Retina (tissue), 1 donor: Measurements from ENCODE around the gene ARMC9.
A peak's percentile ranks its signal among the peaks of the same experiment; 100 is the strongest.
"Not testable (repeated sequence)": the region's sequence is repeated elsewhere in the genome, so short reads cannot be mapped to it uniquely, and the experiment has no call there.

Source experiments
- DNase-seq: peaks from one replicate; pipeline ENCODE4 v3.0.0-alpha.2; 2016

The ARMC9 gene

GRCh38 chr2:231400681-231401080 is 202.2 kb downstream of the ARMC9 start:
- not testable (repeated sequence) for DNase-seq

- DNase-seq: not testable (repeated sequence)
Measured at GRCh38 chr2:231401101-231401500, 202.7 kb downstream of the ARMC9 start.

GRCh38 chr2:231403421-231404182 is 205.2 kb downstream of the ARMC9 start:
- not testable (repeated sequence) for DNase-seq

GRCh38 chr2:231404183-231404578 is 205.8 kb downstream of the ARMC9 start:
- DNase-seq: not testable (repeated sequence)

- not testable (repeated sequence) for DNase-seq
Measured at GRCh38 chr2:231405601-231406367, 207.4 kb downstream of the ARMC9 start.

GRCh38 chr2:231407686-231408085 is 209.3 kb downstream of the ARMC9 start:
- not testable (repeated sequence) for DNase-seq

- not testable (repeated sequence) for DNase-seq
Measured at GRCh38 chr2:231408304-231408703, 209.9 kb downstream of the ARMC9 start.

GRCh38 chr2:231409776-231410175 is 211.3 kb downstream of the ARMC9 start:
- DNase-seq: no peak

GRCh38 chr2:231410293-231411004 is 212.0 kb downstream of the ARMC9 start:
- peak; percentile 12 for DNase-seq

GRCh38 chr2:231411237-231411636 is 212.8 kb downstream of the ARMC9 start:
- peak; percentile 13 for DNase-seq

- DNase-seq: peak; percentile 91
Measured at GRCh38 chr2:231411831-231412617, 213.6 kb downstream of the ARMC9 start.

GRCh38 chr2:231412618-231412963 is 214.2 kb downstream of the ARMC9 start:
- no peak for DNase-seq

- no peak for DNase-seq
Measured at GRCh38 chr2:231413456-231413855, 215.0 kb downstream of the ARMC9 start.

GRCh38 chr2:231413921-231414476 is 215.6 kb downstream of the ARMC9 start:
- peak; percentile 9 for DNase-seq

- DNase-seq: no peak
Measured at GRCh38 chr2:231415029-231415428, 216.6 kb downstream of the ARMC9 start.

GRCh38 chr2:231418820-231419640 is 220.6 kb downstream of the ARMC9 start:
- DNase-seq: no peak

- DNase-seq: no peak
Measured at GRCh38 chr2:231421051-231421580, 222.7 kb downstream of the ARMC9 start.

GRCh38 chr2:231422056-231422455 is 223.6 kb downstream of the ARMC9 start:
- no peak for DNase-seq

- DNase-seq: no peak
Measured at GRCh38 chr2:231423176-231423575, 224.7 kb downstream of the ARMC9 start.
